ENCODE measurements around the gene PCK1. TPM values are rescaled to one million over a fixed set of nuclear protein-coding genes. Genes with fewer than 3 reads are reported as not detected.

Gene PCK1
- total RNA-seq, 1 experiment from 2014 or later = not detected

- peaks cover 15% of the 10 kb centered on the region for H3K27me3 Mint-ChIP-seq (ENCODE audit: low read depth)
- no peak overlapping the region for H2BK20ac ChIP-seq (ENCODE audit: low read depth, low read length, poor library complexity, severe bottlenecking)
- H3K4ac ChIP-seq (ENCODE audit: low read depth, low read length) = no peak overlapping the region
- H3K79me1 ChIP-seq (ENCODE audit: insufficient read depth, low read depth, low read length, poor library complexity, severe bottlenecking) = no peaks in the 10 kb centered on the region
- no peaks in the 10 kb centered on the region for H3K9me3 Mint-ChIP-seq
- H4K20me1 ChIP-seq (ENCODE audit: control insufficient read depth, insufficient read depth, insufficient read length) = no peaks in the 10 kb centered on the region
- H3K4me3 Mint-ChIP-seq = no peak overlapping the region
- H3K9me3 ChIP-seq (ENCODE audit: control insufficient read depth, low read depth, low read length) = no peaks in the 10 kb centered on the region
- H3T11ph ChIP-seq (ENCODE audit: low read length) = no peak overlapping the region
- no peak overlapping the region for H2BK5ac ChIP-seq (ENCODE audit: insufficient read length, low read length)
- H3K23ac ChIP-seq (ENCODE audit: insufficient read length, low read depth, low read length) = no peak overlapping the region
- no peak overlapping the region for H2AFZ ChIP-seq (ENCODE audit: low read length)
- H4K91ac ChIP-seq (ENCODE audit: insufficient read length, low read depth, low read length) = no peak overlapping the region
- no peaks in the 10 kb centered on the region for H3K36me3 Mint-ChIP-seq (ENCODE audit: insufficient read depth in 1 of 3, low read depth in 3 of 3)
- H3K14ac ChIP-seq (ENCODE audit: insufficient read depth, low read length) = no peak overlapping the region
- H2AK5ac ChIP-seq (ENCODE audit: insufficient read length, low read length) = no peak overlapping the region
- H3K4me2 ChIP-seq (ENCODE audit: insufficient read depth, insufficient read length, low read length) = no peak overlapping the region
- TF ChIP-seq, protein P1, sequence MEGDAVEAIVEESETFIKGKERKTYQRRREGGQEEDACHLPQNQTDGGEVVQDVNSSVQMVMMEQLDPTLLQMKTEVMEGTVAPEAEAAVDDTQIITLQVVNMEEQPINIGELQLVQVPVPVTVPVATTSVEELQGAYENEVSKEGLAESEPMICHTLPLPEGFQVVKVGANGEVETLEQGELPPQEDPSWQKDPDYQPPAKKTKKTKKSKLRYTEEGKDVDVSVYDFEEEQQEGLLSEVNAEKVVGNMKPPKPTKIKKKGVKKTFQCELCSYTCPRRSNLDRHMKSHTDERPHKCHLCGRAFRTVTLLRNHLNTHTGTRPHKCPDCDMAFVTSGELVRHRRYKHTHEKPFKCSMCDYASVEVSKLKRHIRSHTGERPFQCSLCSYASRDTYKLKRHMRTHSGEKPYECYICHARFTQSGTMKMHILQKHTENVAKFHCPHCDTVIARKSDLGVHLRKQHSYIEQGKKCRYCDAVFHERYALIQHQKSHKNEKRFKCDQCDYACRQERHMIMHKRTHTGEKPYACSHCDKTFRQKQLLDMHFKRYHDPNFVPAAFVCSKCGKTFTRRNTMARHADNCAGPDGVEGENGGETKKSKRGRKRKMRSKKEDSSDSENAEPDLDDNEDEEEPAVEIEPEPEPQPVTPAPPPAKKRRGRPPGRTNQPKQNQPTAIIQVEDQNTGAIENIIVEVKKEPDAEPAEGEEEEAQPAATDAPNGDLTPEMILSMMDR (conservative IDR thresholded peaks at IDR 0.05) = no peak
- H4K8ac ChIP-seq (replicated peaks; ENCODE audit: insufficient read length, low read depth, low read length) = no peak overlapping the region
- no CpG with 5 or more reads among the region's 12 CpGs for WGBS (ENCODE audit: extremely low coverage, insufficient read length, low lambda C conversion rate)
- H4K5ac ChIP-seq (ENCODE audit: insufficient read length, low read depth, low read length) = no peak overlapping the region
- H3K56ac ChIP-seq (ENCODE audit: insufficient read length, low read depth, low read length) = no peak overlapping the region
- H2BK12ac ChIP-seq (ENCODE audit: insufficient read length, low read depth, low read length) = no peak overlapping the region
- H3K4me1 Mint-ChIP-seq = no peaks in the 10 kb centered on the region
- H2BK15ac ChIP-seq (ENCODE audit: low read depth, low read length) = no peak overlapping the region
- H3K18ac ChIP-seq (ENCODE audit: insufficient read length, low read depth, low read length) = no peak overlapping the region
- H3K9ac ChIP-seq (ENCODE audit: extremely low read depth, insufficient read length, low read length) = no peak overlapping the region
- no peak overlapping the region for H3K27ac ChIP-seq (ENCODE audit: insufficient read length, low read depth, low read length)
- H3K27ac Mint-ChIP-seq = no peak overlapping the region
- no peaks in the 10 kb centered on the region for H3K79me2 ChIP-seq (ENCODE audit: insufficient read depth, low read length)
- no peaks in the 10 kb centered on the region for H3K27me3 ChIP-seq (ENCODE audit: insufficient read depth, low read length)
- no peak overlapping the region for H2BK120ac ChIP-seq (ENCODE audit: low read depth, low read length, poor library complexity, severe bottlenecking)
- no peak for DNase-seq
- no peaks in the 10 kb centered on the region for H3K23me2 ChIP-seq (ENCODE audit: insufficient read length, low read depth, low read length, poor library complexity, severe bottlenecking)
- no peaks in the 10 kb centered on the region for H3K4me1 ChIP-seq (ENCODE audit: insufficient read depth, low read length)
Observed at GRCh38 chr20:57563522-57563921, 2.6 kb downstream of the PCK1 start.

All from H9 (cell line).